Dermis blood vessel endothelial cell (primary cell): ENCODE results near the gene KISS1R. TPM values are rescaled to one million over a fixed set of nuclear protein-coding genes. Genes with fewer than 3 reads are reported as not detected.

ENCODE experiments used
- DNase-seq: peaks from one replicate; pipeline ENCODE4 v3.0.0; 2010
- total RNA-seq: library from RNA; depleted of rRNA; stranded (reverse); fragments of >200 nt; gene quantifications from 2 replicates; pipeline ENCODE4 v1.2.3, GENCODE V29; 2014

The KISS1R gene
- total RNA-seq, 1 donor from 2014 or later = not detected

GRCh38 chr19:939922-940321 is 22.8 kb downstream of the KISS1R start:
- DNase-seq = no peak

- DNase-seq = peak; percentile 72
Observed at GRCh38 chr19:940591-941291, 23.6 kb downstream of the KISS1R start.

DNA sequence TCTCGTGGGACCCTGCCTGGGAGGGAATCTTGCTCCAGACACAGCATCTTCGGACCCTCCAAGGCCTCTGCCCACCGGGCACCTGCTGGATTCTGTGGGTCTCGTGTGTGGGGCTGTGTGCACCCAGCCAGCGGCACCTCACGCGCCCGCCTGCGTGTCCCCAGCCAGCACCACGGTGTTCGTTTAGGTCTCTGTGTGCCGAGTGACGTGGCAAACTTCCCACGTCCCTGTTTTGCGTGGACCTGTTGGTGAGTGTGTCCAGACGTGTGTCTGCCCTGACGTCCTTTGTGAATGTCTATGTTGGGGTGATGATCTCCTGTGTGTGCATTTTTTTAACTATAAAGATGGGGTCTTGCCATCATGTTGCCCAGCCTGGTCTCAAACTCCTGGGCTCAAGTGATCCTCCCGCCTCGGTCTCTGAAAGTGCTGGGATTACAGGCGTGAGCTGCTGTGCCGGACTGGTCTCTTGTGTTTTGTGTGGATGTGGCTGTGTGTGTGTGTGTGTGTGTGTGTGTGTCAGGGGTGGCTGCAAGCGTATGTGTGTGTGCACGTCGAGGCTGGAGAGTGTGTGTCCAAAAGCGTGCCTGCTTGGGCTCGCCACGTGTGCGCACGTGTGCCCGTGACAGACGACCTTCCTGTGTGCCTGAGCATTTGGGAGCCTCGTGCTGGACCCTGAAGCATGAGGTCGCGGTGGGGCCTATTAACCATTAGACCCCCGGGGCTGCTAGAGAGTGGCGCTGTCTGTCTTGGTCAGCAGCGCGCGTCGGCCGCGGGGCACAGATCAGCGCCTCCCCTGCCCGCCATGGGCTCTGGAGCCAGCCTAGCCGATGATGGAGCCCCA is 24.4 kb downstream of the KISS1R start:
- DNase-seq = no peak

GRCh38 chr19:942133-942645 is 25.1 kb downstream of the KISS1R start:
- DNase-seq = peak; percentile 69

DNA sequence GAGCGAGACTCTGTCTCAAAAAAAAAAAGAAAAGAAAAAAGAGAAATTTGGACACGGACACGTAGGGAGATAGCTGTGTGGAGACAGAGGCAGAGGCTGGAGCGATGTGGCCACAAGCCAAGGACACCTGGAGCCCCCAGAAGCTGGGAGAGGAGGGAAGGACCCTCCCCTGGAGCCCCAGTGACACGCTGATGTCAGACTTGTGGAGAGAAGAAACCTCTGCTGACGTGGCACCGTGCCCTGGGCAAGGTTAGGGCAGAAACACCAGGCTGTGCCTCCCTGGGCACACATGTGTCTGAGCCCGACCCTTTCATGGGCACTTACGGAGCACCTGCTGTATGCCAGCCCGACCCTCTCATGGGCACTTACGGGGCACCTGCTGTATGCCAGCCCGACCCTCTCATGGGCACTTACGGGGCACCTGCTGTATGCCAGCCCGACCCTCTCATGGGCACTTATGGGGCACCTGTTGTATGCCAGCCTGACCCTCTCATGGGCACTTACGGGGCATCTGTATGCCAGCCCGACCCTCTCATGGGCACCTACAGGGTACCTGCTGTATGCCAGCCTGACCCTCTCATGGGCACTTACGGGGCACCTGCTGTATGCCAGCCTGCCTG is 26.5 kb downstream of the KISS1R start:
- no peak for DNase-seq

GRCh38 chr19:944171-944567 is 27.0 kb downstream of the KISS1R start:
- no peak for DNase-seq

DNA sequence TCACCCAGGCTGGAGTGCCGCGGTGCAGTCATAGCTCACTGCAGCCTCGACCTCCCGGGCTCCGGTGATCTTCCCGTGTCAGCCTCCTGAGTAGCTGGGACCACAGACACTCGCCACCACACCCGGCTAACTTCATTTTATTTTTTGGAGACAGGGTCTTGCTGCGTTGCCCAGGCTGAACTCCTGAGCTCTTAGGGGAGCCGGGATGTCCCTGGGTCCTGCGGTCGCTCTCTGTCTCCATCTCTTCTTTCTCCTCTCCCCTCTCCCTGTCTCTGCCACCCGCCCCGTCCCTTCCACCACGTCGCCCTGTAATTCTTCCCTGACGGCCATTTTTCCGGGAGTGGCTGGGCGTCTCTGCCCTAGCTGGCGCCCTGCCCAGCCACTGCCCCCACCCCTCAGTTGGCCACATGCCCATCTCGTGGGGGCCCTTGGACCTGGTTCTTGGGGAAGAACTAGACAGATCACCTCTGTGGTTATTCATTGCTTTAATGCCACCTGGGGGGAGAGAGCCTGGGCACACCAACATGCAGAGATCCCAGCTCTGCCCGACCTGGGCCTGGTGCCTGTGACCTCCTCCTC is 27.6 kb downstream of the KISS1R start:
- DNase-seq = no peak

GRCh38 chr19:945401-946252 is 28.5 kb downstream of the KISS1R start:
- no peak for DNase-seq

GRCh38 chr19:947090-947706 is 30.1 kb downstream of the KISS1R start:
- DNase-seq = no peak

GRCh38 chr19:947707-948539 is 30.8 kb downstream of the KISS1R start:
- DNase-seq = no peak

GRCh38 chr19:948842-949496 is 31.8 kb downstream of the KISS1R start:
- no peak for DNase-seq

- DNase-seq = no peak
Observed at GRCh38 chr19:950352-951066, 33.4 kb downstream of the KISS1R start.

DNA sequence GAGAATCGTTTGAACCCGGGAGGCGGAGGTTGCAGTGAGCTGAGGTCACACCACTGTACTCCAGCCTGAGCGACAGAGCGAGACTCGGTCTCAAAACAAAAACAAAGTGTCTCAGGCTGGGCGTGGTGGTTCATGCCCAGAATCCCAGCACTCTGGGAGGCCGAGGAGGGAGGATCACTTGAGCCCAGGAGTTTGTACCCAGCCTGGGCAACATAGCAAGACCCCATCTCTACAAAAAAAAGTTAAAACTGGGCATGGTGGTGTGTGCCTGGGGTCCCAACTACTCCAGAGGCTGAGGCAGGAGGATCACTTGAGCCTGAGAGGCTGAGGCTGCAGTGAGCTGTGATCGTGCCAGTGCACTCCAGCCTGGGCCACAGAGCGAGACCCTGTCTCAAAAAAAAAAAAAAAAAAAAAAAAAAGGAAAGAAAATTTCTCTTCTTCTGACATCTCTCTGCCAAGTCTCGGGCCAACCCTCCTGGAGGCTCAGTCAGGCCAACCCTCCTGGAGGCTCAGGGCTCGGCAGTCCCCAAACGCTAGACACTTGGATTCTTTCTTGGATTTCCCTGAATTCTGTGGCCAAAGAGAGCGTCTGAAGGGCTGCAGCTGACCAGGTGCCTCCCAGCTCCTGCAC is 35.0 kb downstream of the KISS1R start:
- DNase-seq = no peak

GRCh38 chr19:952680-953444 is 35.7 kb downstream of the KISS1R start:
- DNase-seq = no peak

DNA sequence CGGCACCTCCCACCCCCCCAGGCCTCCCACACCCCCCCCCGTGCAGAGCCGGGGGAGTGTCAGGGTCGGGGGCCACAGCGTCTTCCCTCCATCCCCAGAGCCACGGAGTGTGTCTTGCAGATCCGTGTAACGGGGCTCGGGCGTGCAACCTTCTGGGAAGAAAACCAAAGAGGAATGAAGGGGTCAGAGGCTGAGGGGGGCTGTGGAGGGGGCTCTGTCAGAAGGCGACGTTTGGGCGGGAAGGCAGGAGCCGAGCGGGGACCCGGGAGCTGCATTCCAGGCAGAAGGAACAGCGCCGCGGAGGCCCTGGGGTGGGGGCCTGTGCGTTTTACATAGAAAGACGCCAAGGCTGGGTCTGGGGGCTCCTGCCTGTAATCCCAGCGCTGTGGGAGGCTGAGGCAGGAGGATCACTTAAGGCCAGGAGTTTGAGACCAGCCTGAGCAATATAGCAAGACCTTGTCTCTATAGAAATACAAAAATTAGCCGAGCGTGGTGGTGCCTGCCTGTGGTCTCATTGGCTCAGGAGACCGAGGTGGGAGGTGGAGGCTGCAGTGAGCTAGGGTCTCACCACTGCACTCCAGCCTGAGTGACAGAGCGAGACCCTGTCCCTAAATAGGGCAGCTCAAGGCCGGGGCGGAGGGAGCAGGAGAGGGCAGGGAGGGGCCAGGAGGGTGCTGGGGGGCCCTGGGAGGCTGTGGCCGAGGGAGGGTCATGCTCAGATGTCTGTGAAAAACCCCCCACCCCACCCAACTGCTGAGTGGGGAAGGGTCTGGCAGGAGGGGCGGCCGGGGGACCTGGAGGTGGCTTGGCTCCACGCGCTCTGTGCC is 36.5 kb downstream of the KISS1R start:
- DNase-seq = no peak

DNA sequence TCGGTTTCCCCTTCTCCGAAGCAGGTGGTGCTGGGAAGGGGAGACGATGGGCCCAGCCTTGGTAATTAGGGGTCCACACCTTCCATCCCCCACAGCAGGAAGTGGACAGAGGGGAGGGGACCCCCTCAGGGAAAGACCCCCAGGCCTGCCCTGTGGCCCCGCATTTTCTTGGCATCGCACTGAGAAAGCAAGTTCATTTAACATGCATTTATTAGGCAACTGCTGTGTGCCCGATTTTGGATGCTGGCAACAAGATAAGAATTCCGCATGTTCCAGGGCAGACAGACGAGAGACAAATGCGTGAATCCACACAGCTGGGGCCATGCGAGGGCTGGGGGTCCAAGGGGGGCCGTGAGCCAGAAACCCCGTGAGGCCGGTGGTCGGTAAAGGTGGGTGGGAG is 37.1 kb downstream of the KISS1R start:
- DNase-seq = no peak
